HepG2 (cell line): Measurements from ENCODE around the gene SIAH3. TPM values are rescaled to one million over a fixed set of nuclear protein-coding genes. Genes with fewer than 3 reads are reported as not detected.

Experiments used
- CBX2 ChIP-seq, 2 experiments: fragments of 200-600 bp in 1 of 2; sonication (generic); formaldehyde crosslinking in 1 of 2; IDR thresholded peaks; 2 replicates each; pipeline versions ENCODE4 v1.7.0 to v1.8.1; 2018 to 2022; ENCODE audit warnings: low read depth in 2 of 2, low read length in 1 of 2, mild to moderate bottlenecking in 1 of 2, missing genetic modification reagents in 1 of 2
- ETV6 ChIP-seq: sonication (generic); formaldehyde crosslinking; conservative IDR thresholded peaks from 2 replicates; pipeline ENCODE4 v1.4.0; 2020; ENCODE audit warnings: missing genetic modification reagents
- HNRNPK ChIP-seq: fragments of 200-400 bp; formaldehyde crosslinking; IDR thresholded peaks from 2 replicates; pipeline ENCODE4 v1.6.1; 2018; ENCODE audit warnings: low read length, low read depth, moderate library complexity, mild to moderate bottlenecking; ENCODE audit not compliant: poor library complexity, severe bottlenecking
- MEIS2 ChIP-seq: sonication (generic); formaldehyde crosslinking; IDR thresholded peaks from 2 replicates; pipeline ENCODE4 v1.9.0; 2021; ENCODE audit warnings: mild to moderate bottlenecking, missing genetic modification reagents
- SMARCC2 ChIP-seq: fragments of 450-650 bp; IDR thresholded peaks from 2 replicates; pipeline ENCODE4 v1.6.1; 2017; ENCODE audit warnings: antibody characterized with exemption, mild to moderate bottlenecking
- ZNF282 ChIP-seq: fragments of 450-650 bp; IDR thresholded peaks from 2 replicates; pipeline ENCODE4 v1.6.1; 2018; ENCODE audit not compliant: partially characterized antibody
- ZNF569 ChIP-seq: sonication (generic); formaldehyde crosslinking; IDR thresholded peaks from 2 replicates; pipeline ENCODE4 v1.5.0; 2020; ENCODE audit warnings: mild to moderate bottlenecking, missing genetic modification reagents, moderate library complexity, borderline replicate concordance
- ZNF7 ChIP-seq: IDR thresholded peaks from 2 replicates; pipeline ENCODE4 v1.6.1; 2016; ENCODE audit warnings: missing biosample characterization, missing genetic modification reagents
- ZSCAN21 ChIP-seq: sonication (generic); formaldehyde crosslinking; IDR thresholded peaks from 2 replicates; pipeline ENCODE4 v1.8.0; 2022; ENCODE audit warnings: mild to moderate bottlenecking, missing genetic modification reagents, moderate library complexity, borderline replicate concordance
- polyA plus RNA-seq, 8 experiments: library from polyadenylated mRNA; depleted of rRNA in 3 of 8; stranded (reverse) in 7 of 8; unstranded in 1 of 8; fragments of >200 nt; fragmentation: Illumina TruSeq in 4 of 8; extraction: Trizol in 4 of 8; gene quantifications; 2 replicates each; pipeline versions ENCODE4 v1.2.1 to v1.2.3, GENCODE V29; 2011 to 2016; ENCODE audit warnings: low read depth in 4 of 8, missing spikeins in 1 of 8, mixed read lengths in 1 of 8; ENCODE audit not compliant: insufficient read depth in 1 of 8
- total RNA-seq, 5 experiments: library from RNA; depleted of rRNA; stranded (reverse); fragments of >200 nt; fragmentation: Illumina TruSeq; extraction: Trizol; gene quantifications; 2 replicates each; pipeline ENCODE4 v1.2.3, GENCODE V29; 2016; ENCODE audit warnings: low read depth in 1 of 5
- TF ChIP-seq, protein P1 (sequence below): sonication (generic); formaldehyde crosslinking; IDR thresholded peaks from 2 replicates; pipeline ENCODE4 v1.5.0; 2020; ENCODE audit warnings: missing genetic modification reagents
- TF ChIP-seq, protein P2 (sequence below): sonication (generic); formaldehyde crosslinking; IDR thresholded peaks from 2 replicates; pipeline ENCODE4 v1.8.1; 2023; ENCODE audit warnings: mild to moderate bottlenecking, missing genetic modification reagents
- TF ChIP-seq, protein P3 (sequence below): sonication (generic); formaldehyde crosslinking; IDR thresholded peaks from one replicate; pipeline ENCODE4 v1.5.1; 2020; ENCODE audit warnings: mild to moderate bottlenecking, missing genetic modification reagents; ENCODE audit errors: not compliant biosample characterization

Gene SIAH3
- total and polyA plus RNA-seq, 2 of the 13 experiments (the other 11 are each of a cell fraction or from before 2014, with no cell fraction given) = not detected

DNA sequence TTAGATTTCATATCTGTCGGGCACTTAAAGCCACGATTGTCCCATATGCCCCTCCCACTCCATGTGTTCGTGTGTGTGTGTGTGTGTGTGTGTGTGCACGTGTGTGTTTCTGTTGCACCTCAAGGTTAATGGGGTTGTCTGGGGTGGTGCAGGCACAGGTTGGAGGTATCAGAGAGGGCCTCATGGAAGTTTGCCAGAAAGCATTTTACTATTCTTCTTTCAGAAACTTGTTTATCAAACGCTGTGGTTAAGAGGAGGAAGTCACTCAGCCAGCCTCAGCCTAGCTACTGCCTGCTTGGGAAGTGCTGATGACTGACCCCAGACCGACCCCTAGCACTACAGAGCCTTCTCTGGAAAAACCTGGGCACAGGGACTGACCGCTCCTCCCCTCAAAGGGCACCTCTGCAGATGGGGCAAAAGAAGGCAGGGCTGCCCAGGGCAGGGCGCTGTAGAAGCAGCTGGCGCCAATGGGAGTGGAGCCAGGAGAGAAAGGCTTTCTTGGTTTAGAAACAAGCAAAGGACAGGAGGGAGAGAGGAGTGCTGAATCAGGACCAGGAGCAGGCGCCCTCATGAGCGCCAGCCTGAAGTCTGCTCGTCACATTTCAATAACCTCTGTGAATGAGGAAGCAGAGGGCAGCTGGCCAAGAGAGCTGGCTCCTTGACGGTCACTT is 3.9 kb downstream of the SIAH3 start (continued):
- TF ChIP-seq, protein P1, sequence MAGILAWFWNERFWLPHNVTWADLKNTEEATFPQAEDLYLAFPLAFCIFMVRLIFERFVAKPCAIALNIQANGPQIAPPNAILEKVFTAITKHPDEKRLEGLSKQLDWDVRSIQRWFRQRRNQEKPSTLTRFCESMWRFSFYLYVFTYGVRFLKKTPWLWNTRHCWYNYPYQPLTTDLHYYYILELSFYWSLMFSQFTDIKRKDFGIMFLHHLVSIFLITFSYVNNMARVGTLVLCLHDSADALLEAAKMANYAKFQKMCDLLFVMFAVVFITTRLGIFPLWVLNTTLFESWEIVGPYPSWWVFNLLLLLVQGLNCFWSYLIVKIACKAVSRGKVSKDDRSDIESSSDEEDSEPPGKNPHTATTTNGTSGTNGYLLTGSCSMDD (CRISPR knock-in tag) = no peak
- TF ChIP-seq CBX2 (IDR thresholded peaks at IDR 0.05; ENCODE audit: low read depth, low read length) (no peak), CBX2 (CRISPR knock-in tag; IDR thresholded peaks at IDR 0.05; ENCODE audit: low read depth) (no peak), MEIS2 (CRISPR knock-in tag) (no peak), HNRNPK (no peak), SMARCC2 (no peak), ZNF282 (no peak), ZNF7 (CRISPR knock-in tag) (no peak), ZSCAN21 (CRISPR knock-in tag) (no peak), ETV6 (CRISPR knock-in tag) (no peak), ZNF569 (CRISPR knock-in tag) (no peak)
- TF ChIP-seq, protein P2, sequence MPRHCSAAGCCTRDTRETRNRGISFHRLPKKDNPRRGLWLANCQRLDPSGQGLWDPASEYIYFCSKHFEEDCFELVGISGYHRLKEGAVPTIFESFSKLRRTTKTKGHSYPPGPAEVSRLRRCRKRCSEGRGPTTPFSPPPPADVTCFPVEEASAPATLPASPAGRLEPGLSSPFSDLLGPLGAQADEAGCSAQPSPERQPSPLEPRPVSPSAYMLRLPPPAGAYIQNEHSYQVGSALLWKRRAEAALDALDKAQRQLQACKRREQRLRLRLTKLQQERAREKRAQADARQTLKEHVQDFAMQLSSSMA (CRISPR knock-in tag) = no peak
- TF ChIP-seq, protein P3, sequence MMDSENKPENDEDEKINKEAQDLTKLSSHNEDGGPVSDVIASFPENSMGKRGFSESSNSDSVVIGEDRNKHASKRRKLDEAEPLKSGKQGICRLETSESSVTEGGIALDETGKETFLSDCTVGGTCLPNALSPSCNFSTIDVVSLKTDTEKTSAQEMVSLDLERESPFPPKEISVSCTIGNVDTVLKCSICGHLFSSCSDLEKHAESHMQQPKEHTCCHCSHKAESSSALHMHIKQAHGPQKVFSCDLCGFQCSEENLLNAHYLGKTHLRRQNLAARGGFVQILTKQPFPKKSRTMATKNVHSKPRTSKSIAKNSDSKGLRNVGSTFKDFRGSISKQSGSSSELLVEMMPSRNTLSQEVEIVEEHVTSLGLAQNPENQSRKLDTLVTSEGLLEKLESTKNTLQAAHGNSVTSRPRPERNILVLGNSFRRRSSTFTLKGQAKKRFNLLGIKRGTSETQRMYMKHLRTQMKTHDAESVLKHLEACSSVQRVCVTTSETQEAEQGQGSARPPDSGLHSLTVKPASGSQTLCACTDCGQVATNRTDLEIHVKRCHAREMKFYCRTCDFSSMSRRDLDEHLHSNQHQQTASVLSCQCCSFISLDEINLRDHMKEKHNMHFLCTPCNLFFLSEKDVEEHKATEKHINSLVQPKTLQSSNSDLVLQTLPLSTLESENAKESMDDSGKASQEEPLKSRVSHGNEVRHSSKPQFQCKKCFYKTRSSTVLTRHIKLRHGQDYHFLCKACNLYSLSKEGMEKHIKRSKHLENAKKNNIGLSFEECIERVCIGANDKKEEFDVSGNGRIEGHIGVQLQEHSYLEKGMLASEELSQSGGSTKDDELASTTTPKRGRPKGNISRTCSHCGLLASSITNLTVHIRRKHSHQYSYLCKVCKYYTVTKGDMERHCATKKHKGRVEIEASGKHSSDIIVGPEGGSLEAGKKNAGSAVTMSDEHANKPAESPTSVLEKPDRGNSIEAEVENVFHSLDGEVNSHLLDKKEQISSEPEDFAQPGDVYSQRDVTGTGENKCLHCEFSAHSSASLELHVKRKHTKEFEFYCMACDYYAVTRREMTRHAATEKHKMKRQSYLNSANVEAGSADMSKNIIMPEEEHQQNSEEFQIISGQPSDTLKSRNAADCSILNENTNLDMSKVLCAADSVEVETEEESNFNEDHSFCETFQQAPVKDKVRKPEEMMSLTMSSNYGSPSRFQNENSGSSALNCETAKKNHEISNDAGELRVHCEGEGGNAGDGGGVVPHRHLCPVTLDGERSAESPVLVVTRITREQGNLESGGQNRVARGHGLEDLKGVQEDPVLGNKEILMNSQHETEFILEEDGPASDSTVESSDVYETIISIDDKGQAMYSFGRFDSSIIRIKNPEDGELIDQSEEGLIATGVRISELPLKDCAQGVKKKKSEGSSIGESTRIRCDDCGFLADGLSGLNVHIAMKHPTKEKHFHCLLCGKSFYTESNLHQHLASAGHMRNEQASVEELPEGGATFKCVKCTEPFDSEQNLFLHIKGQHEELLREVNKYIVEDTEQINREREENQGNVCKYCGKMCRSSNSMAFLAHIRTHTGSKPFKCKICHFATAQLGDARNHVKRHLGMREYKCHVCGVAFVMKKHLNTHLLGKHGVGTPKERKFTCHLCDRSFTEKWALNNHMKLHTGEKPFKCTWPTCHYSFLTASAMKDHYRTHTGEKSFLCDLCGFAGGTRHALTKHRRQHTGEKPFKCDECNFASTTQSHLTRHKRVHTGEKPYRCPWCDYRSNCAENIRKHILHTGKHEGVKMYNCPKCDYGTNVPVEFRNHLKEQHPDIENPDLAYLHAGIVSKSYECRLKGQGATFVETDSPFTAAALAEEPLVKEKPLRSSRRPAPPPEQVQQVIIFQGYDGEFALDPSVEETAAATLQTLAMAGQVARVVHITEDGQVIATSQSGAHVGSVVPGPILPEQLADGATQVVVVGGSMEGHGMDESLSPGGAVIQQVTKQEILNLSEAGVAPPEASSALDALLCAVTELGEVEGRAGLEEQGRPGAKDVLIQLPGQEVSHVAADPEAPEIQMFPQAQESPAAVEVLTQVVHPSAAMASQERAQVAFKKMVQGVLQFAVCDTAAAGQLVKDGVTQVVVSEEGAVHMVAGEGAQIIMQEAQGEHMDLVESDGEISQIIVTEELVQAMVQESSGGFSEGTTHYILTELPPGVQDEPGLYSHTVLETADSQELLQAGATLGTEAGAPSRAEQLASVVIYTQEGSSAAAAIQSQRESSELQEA = no peak
